IPS-NIHi7 (cell line): ENCODE results near the gene UHRF1.
A peak's percentile ranks its signal among the peaks of the same experiment; 100 is the strongest.

ENCODE experiments used
- DNase-seq: peaks from one replicate; pipeline ENCODE4 v3.0.0; 2012; ENCODE audit warnings: mixed read lengths; ENCODE audit errors: extremely low spot score

The UHRF1 gene

GRCh38 chr19:4988770-4989251 is 79.5 kb downstream of the UHRF1 start:
- no peak for DNase-seq

- no peak for DNase-seq
Observed at GRCh38 chr19:4990306-4990705, 81.0 kb downstream of the UHRF1 start.

- DNase-seq: no peak
Observed at GRCh38 chr19:4991538-4991937, 82.2 kb downstream of the UHRF1 start.

- DNase-seq: no peak
Observed at GRCh38 chr19:4991996-4992698, 82.8 kb downstream of the UHRF1 start.

GRCh38 chr19:4993683-4994082 is 84.4 kb downstream of the UHRF1 start:
- no peak for DNase-seq

- no peak for DNase-seq
Observed at GRCh38 chr19:4996701-4997100, 87.4 kb downstream of the UHRF1 start.

- no peak for DNase-seq
Observed at GRCh38 chr19:4997297-4997696, 88.0 kb downstream of the UHRF1 start.

- no peak for DNase-seq
Observed at GRCh38 chr19:5000120-5000611, 90.9 kb downstream of the UHRF1 start.

- DNase-seq: peak; percentile 79
Observed at GRCh38 chr19:5001615-5002014, 92.3 kb downstream of the UHRF1 start.

- no peak for DNase-seq
Observed at GRCh38 chr19:5002143-5002542, 92.8 kb downstream of the UHRF1 start.

GRCh38 chr19:5003781-5004180 is 94.5 kb downstream of the UHRF1 start:
- no peak for DNase-seq

- DNase-seq: no peak
Observed at GRCh38 chr19:5005096-5005495, 95.8 kb downstream of the UHRF1 start.

- no peak for DNase-seq
Observed at GRCh38 chr19:5006201-5006600, 96.9 kb downstream of the UHRF1 start.

GRCh38 chr19:5006821-5007220 is 97.5 kb downstream of the UHRF1 start:
- no peak for DNase-seq
